Stimulated activated CD4-positive, alpha-beta T cell treated with anti-CD3 and anti-CD28 coated beads, Interleukin-1b, Interleukin-23, amount 100 ng/mL, for 24 hours (primary cell): ENCODE data around the gene FBF1.
"Not testable (repeated sequence)": the region's sequence is repeated elsewhere in the genome, so short reads cannot be mapped to it uniquely, and the experiment has no call there.

ENCODE experiments used
- DNase-seq, 4 experiments: peaks; one replicate each; pipeline ENCODE4 v3.0.0-alpha.2; 2020; ENCODE audit warnings: low read depth in 4 of 4, low spot score in 1 of 4

The FBF1 gene

DNA sequence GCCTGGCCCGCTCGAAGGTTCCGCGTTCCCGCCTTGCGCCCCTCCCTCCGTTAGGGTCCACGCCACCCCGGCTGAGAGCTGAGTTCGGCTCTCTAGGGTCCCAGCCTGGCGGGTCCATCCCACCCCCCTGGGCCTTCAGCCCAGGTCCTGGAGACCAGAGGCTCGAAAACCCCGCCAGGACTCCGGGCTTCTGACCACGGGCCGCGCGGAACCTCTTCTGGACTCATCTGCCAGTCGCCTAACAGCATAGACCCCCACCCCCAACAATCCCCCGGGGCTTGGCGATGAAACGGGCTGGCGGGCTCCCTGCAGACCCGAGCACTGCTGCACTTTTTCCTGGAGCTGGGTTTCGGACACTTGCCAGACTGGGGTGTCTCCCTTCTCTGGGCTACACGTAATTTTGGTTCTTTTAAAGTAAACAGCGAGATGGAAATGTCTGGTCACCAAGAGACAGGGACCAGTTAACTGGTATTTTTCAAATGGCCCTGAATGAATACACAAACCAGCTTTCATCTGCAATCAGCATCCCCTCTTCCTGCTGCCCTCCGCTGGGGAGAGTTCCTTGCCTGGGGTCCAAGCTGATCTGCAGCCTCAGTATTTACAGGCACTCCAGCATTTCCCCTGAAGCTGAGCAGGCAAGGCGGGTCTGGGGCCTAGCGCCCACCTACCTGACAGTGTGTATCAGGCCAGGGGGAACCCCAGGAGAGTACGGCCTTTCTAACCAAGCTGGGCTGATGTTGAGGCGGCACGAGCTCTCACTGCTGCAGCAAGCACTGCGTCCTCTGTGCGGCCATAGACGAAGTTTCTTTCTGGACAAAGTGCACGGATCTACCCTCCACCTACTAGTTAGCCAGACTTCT lies 43.5 kb downstream of the FBF1 start:
- no peak for DNase-seq

- peak in 3 of 4 experiments; percentile 66 to 71 (median 71) for DNase-seq
Observed at GRCh38 chr17:75896415-75897159, 44.3 kb downstream of the FBF1 start, which contains the start of gene TRIM65. Gene TRIM65 (minus strand): TSS chr17:75896951. CDS start chr17:75896937, 14 bp downstream.

DNA sequence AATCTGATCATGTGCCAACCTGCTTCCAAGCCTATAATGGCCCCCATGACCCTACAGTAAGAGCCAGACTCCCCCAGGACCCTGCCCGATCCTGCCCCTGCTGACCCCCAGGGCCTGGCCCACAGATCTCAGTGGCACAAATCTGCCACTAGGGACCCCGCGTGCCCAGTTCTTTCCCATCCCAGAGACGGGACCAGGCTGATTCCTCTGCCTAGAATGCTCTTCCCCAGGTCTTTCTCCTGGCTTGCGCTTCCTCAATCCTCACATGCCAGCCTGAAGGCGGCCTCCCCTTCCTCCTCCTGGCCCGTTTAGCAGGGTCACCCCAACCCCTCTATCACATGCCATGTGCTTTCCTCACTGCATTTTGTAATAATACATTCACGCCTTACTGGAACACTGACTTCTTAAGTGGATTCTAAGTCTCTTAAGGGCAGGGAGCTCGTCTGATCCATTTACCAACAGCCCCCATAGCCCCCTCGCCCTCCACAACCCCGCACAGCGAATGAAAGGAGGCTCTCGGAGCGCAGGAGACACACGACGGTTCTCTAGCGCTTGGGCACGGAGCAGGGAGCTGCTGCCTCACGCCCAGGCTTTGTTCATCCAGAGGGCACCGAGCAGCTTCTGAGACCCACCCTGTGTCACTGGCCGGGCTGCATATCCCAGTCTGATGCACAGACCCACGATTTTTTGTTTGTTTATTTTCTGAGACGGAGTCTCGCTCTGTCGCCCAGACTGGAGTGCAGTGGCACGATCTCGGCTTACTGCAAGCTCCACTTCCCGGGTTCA lies 45.3 kb downstream of the FBF1 start:
- no peak for DNase-seq

- DNase-seq, result no peak
Observed at GRCh38 chr17:75894049-75894733, 46.7 kb downstream of the FBF1 start.

DNA sequence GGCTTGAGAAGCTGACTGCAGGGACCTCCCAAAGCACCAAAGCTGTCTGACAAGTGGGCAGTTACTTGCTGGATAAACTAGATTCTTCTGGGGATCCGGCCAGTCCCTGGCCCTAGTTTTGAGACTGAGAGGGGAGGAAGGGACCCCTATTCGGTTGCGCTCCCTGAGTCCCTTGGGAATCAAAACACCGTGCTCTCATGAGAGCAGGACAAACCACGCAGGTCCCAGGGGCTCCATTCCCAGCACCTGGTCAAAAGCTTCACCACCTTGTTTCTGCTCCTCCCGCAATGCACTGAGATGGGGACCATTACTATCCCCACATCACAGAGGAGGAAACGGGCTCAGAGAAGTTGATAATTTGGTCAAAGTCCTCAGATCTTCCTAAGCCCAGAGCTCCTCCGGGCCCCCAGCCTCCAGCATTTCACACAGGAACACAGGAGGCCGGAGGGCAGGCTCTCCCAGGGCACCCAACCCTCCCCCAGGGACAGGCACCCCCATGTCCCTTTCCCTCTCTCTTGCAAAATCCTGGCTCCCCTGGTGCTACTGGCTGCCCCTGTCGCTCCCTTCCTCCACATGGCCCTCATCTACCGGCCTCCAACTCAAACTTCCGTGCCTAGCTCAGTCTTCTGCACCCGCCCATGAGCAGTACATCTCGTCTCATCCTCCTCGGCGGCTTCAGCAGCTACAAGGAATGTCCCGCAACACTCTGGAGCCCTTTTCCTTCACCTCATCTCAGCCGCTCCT lies 47.4 kb downstream of the FBF1 start:
- DNase-seq, result no peak

DNA sequence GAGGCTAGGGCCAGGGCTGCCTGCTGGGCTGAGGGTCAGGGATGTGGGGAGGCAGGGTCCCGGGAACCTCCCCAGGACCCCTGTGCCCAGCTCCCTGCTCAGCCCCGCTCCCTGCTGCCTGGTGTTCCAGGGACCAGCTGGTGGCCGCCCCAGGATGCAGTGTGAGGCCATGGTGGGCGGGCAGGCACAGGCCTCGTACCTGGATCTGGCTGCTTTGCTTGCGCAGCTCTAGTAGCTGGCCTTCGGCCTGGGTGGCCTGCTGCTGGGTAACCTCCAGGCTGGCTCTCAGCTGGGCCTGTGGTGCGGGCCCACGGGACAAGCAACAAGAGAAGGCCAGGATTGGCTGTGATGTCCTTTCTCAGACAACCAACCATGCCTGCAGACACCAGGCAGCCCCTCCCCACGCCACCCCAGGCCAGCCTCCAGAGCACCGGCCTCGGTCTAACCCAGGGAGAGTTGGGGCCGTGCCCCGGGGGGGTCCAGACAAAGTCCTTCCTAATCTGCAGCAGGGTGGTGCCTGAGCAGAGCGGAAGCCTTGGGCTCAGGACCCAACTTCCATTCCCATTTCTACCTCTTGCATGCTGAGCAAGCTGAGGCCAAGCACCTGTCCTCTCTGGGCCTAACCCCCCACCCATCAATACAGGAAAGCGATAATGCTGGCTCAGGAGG lies 48.2 kb downstream of the FBF1 start:
- DNase-seq, result no peak

DNA sequence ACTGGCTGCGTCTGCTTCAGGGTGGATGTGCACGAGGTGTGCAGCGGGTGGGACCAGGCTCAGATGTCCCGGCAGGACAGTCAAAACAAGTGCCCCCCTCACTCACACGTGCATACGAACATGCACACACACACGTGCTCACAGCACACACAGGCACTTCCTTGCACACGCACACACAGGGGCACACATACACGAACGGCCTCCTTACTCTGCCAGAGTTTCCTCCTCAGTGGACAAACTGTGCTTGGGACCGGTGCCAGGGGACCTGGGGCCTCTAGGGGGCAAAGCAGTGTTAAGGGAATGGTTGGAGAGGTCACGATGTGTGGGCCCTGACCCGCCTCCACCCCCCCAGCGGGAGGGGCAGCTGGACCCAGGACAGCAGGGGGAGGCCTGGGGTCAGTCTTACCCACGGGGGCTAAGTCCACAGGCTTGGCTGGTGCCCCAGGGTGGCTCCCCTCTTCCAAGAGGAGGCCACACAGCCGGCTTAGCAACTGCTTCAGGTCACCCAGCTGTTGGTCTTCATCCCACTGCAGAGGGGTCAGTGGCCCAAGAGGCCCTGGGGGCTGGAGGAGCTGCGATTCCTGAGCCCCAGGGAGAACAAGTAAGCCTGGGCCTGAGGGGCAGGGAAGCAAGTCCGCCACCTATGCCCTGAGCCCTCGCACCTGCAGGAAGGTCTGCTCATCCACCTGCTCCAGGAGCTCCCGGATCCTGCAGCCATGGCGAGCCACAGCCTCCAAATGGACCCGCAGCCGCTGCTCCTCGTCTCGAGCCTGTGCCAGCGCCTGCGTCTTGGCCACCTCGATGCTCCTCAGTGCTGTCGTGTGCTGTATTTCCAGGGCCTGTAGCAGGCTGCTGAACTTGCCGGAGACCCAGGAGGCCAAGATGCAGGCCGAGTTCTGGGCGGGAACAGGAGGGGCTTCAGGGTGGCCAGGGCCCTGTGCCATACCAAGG lies 49.0 kb downstream of the FBF1 start:
- DNase-seq, result no peak

DNA sequence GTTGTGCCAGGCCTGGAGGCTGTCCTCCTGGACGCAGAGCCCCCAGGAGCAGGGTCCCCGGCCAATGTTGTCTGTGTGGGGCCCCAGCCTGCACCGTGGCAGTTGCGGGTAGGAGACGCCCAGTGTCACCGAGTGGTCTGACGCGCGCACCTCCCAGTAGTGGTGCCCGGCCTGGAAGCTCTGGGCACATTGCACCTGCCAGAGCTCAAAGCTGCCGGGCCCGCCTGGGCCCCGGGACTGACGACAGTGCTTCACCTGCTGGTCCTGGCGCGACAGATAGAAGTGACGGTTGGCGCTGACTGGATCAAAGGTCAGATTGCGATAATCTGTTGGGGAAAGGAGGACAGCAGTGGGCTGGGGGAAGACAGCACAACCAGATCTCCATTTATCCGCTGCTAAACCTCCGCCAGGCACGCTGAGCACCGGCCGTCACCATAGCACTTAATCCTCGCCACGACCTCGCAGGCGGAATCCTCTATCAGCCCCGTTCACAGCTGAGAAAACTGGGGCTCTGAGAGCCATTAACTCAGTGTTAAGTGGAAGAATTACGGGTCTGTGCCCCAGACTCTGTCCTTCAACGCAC lies 49.7 kb downstream of the FBF1 start:
- DNase-seq, result no peak

DNA sequence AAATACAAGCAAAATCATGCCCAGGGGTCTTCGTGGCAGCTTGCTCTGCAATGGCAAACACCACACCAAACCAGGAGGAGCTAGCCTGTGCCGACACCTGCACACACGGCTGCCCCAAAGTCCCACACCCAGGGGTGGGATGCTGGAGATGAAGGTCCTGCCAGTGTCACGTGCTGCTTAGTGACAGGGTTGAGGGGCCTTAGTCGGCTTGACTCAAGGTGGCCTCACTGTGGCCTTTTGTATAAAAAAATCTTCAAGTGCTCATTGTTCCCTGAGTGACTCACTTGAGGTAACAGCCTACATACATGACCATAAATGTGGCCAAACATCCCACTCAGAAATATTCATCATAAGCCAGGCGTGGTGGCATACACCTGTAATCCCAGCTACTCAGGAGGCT lies 51.4 kb downstream of the FBF1 start:
- DNase-seq, result no peak

- DNase-seq, result no peak
Observed at GRCh38 chr17:75888484-75888883, 52.4 kb downstream of the FBF1 start.

- DNase-seq, result not testable (repeated sequence)
Observed at GRCh38 chr17:75885860-75886259, 55.0 kb downstream of the FBF1 start.

GRCh38 chr17:75885431-75885830 lies 55.4 kb downstream of the FBF1 start:
- DNase-seq, result no peak

DNA sequence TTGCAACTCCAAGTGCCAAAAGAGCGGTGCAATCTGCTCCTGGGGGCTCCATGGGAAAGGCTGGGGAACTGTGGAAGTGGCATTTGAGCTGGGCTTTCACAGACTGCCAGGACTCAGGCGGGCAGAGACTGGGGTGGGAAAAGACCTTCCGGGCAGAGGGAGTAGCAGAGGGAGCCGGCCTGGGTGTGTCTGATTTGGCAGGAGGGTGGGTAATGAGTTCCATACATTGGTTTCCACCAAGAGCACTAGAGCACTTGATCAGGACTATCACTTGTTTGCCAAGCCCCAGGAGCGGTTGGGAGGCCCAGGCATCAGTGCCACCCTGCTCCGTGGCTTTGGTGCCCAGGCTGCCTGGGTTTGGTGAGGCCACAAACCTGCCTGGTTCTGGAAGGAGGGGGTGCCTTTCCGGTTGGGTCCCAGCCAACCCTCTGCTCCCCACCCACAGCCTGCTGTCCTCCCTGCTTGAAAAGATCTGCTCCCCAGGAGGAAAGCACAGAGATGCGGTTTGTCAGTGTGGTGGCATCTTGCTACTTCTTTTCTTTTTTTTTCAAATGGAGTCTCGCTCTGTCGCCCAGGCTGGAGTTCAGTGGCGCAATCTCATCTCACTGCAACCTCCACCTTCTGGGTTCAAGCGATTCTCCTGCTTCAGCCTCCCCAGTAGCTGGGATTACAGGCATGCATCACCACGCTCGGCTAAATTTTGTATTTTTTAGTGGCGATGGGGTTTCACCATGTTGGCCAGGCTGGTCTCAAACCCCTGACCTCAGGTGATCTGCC lies 59.0 kb downstream of the FBF1 start:
- no peak for DNase-seq

GRCh38 chr17:75880266-75880665 lies 60.6 kb downstream of the FBF1 start:
- DNase-seq, result no peak

DNA sequence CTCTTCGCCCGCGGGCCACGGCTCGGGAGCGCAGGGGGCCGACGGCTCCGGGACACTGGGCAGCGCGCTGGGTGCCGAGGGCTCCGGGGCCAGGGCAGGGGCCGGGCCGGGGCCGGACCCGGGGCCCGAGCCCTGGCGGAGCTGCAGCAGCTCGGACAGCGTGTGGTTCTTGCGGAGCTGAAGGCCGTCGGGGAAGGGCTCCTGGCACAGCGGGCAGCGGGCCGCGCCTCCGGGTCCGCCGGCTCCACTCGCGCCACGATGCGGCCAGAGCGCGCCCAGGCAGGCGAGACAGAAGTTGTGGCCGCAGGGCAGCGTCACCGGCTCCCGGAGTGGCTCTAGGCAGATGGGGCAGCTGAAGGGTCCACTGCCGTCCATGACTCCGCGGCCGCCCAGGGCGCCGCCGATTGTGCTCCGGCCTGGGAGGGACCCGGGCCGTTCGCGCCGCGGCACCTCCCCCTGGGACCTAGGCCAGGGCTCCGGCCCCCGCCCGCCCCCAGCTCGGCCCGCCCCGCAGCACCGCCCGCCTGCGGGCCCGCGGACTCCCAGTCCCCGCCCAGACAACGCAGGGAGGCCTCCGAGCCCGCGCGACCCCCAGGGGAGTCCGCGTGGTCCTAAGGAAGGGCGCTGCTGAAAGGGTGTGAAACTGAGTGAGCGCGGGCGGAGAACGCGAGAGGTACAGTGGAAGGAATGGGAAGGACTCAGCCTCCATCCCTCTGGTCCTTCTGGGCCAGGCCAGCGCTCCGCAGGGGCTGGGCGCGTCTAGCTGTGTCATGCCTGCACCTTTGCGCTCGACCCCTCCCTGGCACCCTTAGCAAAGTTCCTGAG lies 62.5 kb downstream of the FBF1 start, which contains the start of gene TRIM47:
Gene TRIM47 (minus strand): TSS at position 408 of the 825 bp plus-strand sequence. CDS start 33 bp downstream, at position 375.
- DNase-seq, result no peak

DNA sequence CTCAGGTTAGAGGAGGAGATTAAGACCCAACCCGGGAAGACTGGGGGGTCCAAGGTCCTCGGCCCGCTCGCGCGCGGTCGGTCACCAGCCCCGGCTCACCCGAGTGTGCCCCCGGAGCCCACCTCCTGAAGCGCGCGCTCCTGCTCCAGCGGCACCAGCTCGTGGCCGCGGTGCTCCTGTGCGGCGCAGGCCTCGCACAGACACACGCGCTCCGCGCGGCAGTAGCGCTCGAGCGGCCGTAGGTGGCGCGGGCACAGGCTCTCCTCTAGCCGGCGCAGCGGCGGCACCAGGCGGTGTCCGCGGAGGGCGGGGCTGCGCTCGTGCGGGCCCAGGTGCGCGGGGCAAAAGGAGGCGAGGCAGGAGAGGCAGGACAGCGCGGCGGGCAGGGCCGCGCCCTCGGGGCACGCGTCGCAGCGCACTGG lies 63.1 kb downstream of the FBF1 start:
- peak in 3 of 4 experiments; percentile 37 to 62 (median 39) for DNase-seq
